Mesenteric fat pad (tissue), 1 donor: ENCODE data around the gene RTP3. TPM values are rescaled to one million over a fixed set of nuclear protein-coding genes. Genes with fewer than 3 reads are reported as not detected.
A peak's percentile ranks its signal among the peaks of the same experiment; 100 is the strongest.

Source experiments
- DNase-seq: peaks from one replicate; pipeline ENCODE4 v3.0.0-alpha.2; 2020; ENCODE audit warnings: low spot score
- long read RNA-seq: library from polyadenylated mRNA; unstranded; transcript quantifications from one replicate; pipeline ENCODE4 v2.0.0, GENCODE V29; 2020
- total RNA-seq: library from RNA; stranded (reverse); fragmentation: NEBNext Ultra II Directional; extraction: Animal tissue kit (Norgen Biotek cat#: 25700); gene quantifications from one replicate; pipeline ENCODE4 v1.2.1, GENCODE V29; 2021
- donor health status: DM: yes; HTN: yes; CAD: no.

The RTP3 gene
- total RNA-seq = not detected
- long read RNA-seq = 0 reads

DNA sequence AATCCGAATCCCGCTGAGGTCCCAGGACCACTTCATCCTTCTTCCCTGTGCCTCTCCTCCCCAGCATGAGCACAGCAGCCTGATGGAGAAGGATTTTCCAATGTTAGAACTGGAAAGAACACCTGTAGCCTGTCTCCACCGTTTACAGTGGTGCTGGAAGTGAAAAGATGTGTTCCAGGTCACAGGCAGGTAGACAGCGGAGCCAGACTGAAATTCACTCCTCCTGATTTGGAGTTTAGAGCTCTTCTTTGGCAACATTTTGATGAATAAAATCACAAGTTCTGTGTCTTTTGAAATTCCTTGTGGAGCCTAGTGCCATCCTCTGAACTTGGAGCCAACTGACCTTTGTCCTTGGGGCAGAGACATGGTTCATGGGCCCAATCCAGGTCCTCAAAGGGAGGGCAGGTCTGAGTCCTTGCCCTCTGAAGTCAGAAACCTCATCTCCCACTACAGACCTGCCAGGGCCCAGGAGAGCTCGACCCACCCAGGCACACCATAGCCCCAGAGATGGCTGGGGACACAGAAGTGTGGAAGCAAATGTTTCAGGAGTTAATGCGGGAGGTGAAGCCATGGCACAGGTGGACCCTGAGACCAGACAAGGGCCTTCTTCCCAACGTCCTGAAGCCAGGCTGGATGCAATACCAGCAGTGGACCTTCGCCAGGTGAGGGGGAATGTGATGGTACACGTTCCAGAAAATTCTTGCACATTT is at the start of gene RTP3:
Gene RTP3, plus strand, starts transcription at position 421 of the 710 bp plus-strand sequence. Its CDS starts 87 bp downstream, at position 508.
- no peak for DNase-seq

DNA sequence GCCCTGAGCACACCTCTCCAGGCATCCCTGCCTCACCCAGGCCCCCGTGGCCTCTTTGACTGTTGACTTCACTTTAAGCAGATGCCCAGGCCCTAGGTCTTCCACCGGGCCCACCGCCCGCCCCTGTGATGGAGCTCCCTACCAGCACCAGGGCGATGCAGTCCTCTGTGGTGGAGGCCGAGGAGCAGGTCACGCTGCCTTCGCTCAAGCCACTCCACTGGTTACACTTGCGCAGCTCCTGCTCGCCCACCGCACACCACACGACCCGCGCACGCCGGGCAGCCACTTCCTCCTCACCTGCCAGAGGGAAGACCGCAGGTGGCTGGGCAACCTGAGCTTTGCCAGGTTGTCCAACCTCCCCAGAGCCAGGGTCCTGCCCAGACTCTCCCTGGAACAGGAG is 49.1 kb upstream of the RTP3 start:
- no peak for DNase-seq

DNA sequence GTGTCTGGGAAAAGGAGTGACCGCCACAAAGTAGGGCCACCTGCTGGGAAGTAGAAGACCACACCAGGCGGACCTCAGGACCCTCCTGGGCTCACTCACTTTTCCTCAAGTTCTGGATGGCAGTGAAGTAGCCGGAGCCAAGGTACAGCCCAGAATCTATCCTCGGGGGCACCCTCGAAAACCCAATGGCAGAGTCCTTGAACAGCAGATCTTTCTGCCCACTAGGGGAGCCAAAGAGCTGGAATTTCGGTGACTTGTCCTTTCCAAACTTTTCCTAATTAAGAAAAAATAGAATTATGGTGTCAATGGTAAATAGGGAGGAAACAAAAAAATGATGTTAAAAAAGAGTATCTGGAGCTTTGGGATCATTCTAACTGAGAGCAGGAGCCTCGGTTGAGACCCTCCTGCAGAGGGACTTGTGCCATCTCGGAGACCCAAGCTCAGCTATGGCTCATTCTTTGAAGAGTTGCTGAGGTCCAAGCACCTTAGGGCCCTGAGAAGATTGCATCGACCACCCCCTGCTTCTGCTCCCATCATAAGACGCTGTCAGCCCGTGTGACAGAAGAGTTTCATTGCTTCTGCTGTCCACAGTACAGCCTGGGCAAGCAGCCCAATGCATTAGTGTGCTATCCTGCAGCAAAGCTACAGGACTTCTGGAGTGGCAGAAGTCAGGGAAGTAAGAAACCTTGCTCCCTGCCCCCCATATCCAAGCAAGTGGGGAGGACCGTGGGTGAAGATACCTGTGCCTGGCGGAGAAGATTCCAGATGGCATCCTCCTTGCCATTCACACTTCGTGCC is 47.8 kb upstream of the RTP3 start:
- no peak for DNase-seq

DNA sequence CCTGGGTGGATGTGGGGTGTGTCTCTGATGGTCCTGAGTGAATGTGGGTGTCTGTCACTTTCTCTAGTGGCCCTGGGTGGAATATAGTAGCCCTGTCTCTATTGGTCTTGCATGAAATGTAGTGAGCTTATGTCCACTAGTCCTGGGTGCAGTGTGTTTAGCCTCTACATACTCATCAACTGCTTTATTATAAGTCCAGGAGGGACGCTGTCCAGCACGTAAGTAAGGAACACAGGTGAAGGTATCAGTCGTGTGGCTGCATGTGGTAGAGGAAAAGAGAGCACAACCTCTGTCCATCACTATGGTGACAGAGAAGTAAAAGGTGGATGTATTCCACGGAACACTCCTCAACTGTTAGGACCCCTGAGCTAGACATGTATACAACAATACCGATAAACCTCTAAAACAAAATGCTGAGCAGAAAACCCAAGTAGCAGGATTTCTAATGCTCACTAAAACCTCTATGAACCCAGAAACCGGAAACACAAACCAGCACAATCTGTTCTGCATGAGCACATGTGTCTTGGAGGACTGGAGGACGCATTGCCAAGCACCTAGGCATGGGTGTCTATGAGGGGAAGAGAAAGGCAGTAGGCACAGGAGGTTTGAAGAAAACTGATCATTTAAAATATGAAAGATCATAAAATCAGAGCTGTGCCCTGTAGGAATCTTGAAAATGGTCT is 44.1 kb upstream of the RTP3 start:
- no peak for DNase-seq

DNA sequence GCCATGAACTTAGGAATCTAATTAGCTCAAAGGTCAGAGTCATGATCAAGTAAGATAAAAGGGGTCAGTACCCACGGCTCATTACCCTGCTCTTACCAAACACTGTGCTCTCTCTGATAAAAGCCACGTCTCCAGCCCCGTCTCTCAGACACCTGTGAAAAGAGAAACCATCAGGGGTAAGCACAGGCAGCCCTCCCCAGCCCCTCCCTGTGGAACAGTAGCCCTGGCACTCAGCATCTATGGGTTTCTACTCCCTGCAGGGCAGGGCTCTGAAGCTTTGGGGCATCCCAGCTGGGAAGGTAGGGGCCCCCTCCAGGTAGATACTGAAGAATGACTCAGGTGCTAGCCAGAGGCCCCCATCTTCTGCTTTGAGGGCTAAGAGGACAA is 43.6 kb upstream of the RTP3 start:
- DNase-seq = peak; percentile 47

DNA sequence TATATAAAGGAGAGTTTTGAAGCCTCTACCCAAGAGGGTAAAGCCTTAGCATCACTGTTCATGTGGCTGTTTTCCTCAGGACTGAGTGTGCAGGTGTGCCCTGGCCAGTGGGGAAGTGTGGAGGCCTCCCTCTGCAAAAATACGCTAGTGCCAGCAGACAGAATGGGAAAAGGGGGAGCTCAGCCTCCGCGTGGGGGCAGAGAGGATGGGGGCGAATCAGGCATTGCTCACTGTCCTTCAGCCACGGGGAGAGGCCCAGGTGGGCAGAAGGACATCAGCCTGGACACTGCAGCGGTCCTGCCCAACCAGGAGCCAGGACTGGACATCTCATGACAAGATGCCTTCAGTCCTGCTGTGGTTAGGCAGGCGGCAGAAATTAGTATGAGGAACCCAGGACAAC is 43.2 kb upstream of the RTP3 start:
- peak; percentile 71 for DNase-seq

DNA sequence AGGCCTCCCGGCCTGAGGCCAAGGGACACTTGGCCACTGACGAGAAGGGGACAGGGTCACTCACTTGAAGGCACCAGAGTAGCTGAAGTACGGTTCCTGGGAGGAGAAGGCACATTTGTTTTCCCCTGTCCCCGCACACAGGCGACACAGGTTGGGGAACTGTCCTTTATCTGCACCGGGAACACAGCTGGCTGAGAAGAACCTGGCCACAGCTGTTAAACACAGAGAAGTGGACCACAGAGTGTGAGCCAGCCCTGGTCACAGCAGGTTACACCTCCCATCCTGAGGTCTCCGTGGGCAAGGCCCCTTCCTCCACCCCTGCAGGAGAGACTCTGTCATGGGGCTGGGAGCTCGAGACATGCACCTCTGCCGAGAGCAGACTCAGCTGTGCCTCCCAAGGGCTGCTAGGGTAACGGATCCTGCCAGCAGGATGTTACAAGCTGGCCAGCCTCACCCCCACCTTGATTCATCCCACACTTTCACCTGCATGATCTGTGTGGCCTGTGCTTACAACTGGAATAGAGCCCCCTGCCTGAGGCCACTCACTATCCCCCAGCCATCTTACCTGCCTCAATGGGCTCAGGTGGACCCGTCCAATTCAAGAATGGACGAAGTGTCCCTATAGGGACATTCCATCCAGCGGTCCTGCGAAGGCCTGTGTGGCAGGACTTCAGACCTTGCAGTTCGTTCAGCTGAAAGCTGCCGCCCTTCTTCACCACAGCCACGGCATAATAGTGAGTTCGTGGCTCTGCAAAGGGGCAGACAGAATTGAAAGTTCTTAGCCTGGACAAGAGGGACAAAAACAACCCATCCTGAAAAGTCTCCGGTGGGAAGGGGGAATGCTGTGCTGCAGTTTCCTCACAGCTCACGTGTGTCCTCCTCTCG is 42.3 kb upstream of the RTP3 start:
- peak; percentile 85 for DNase-seq

DNA sequence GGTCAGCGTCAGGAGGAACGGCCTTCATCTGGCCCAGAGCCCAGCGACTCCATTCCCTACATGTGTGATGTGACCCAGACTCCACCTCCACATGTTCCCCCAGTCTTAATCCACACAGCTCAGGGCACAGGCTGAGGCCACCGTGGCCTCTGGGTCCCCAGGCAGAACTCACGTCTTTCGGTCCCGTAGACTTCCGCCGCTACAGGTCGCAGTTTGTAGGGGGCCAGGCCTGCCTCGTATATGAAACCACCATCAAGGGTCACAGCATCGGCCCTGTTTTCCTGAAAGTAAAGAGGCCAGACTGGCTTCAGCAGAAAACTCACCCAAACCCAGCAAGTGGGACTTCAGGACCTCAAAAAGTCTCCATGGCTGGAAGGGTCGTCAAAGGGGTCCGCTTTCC is 41.7 kb upstream of the RTP3 start:
- peak; percentile 84 for DNase-seq

DNA sequence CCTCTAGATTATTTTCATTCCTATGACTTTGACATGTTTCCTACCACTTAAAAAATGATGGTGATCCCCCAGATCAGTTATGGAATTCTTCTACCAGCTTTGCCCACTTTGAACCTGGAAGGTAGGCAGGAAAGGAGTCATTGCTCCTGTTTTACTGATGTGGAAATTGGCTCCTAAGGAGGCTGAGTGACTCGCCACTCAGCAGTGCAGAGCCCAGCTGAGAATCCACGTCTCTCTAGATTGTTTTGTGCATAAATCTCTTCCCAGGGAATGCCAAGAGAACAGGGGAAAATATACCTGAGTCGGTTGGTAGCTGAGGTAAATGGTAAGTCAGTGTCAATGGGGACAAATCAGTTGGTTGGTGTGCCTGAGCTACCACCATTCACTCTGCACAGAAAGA is 37.7 kb upstream of the RTP3 start:
- DNase-seq = no peak

DNA sequence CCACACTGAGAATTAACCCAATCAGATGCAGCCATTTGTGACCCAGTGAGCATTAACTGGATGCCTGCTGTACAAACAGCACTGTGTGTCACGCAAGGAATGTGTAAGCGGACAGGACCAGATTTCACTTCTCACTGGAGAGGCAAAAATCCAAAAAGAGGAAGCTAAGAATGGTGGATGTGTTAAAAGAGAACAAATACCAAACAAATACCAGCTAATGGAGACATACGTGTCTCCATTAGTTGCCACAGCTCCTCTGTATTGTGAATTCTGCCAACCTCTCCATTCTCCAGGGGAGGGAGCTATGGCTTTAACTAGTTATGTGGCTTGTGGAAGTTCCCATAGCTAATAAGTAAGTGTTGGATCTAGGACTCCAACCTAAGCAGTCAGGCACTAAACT is 35.7 kb upstream of the RTP3 start:
- no peak for DNase-seq

DNA sequence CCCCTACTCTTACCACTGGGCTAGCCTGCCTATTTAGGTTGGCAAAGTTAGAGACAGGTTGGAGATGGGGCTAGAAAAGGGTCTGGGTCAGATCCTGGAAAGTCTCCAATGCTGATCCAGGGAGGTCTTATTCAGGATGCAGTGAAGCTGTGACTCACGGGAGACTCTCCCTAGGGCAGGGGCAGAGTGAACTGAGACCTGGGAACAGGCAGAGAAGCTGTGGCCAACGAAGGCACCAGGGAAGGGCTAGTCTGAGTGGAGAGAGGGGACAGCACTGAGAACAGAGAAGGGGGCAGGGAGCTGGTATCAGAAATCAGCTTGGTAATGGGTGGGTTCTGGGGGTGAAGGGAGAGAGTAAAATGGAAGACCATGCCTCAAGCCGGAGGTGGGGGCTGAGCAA is 35.3 kb upstream of the RTP3 start:
- DNase-seq = no peak

DNA sequence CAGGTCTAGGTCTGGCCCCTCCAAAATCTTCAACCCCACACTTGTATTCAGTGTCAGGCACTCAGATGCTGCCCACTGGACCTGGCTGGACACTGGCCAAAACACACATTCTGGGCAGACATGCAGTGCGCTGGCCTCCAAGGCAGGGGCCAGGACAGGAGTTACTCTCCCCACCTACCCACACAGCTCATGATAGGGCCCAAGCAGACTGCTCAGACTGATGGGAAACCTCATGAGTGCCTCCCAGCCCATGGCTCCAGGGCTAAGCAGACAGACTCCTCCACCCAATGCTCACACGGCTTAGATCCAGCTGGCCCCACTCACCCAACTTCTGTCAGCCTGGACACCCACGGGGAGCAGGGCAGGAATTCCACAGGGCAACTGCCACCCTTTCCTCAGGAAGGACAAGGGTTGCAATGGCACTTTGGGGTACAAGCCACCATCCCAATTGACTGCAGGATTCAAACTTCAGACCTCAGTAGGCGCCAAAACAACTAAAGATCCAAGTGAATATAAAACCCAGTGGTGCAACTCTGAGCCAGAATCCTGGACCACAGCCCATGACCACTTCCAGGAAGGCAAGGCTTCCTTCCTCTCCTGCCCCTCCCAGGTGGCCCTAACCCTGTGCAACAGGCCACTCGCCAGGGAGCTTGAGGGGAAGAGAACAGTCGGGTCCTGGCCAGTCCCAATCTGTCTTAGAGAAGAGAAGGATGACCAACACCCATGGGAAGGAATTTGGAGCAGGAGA is 34.5 kb upstream of the RTP3 start:
- peak; percentile 81 for DNase-seq

DNA sequence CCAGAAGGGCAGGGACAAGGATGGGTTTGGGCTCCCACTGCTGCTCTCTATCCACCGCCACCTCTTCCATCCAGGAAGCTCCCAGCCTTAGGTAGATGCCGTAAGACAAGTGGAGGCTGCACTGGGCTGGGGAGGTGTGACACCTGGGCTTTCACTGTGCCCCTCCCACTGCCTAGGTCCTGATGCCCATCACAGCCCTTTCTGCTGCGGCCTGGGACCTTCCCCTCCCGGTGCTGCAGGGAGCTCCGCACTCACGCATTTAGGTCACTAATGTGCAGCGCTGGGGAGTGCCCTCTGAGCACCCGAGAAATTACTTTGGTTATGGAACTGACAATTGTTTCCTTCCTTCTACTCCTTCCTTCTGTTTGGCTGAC is 33.9 kb upstream of the RTP3 start:
- peak; percentile 53 for DNase-seq

DNA sequence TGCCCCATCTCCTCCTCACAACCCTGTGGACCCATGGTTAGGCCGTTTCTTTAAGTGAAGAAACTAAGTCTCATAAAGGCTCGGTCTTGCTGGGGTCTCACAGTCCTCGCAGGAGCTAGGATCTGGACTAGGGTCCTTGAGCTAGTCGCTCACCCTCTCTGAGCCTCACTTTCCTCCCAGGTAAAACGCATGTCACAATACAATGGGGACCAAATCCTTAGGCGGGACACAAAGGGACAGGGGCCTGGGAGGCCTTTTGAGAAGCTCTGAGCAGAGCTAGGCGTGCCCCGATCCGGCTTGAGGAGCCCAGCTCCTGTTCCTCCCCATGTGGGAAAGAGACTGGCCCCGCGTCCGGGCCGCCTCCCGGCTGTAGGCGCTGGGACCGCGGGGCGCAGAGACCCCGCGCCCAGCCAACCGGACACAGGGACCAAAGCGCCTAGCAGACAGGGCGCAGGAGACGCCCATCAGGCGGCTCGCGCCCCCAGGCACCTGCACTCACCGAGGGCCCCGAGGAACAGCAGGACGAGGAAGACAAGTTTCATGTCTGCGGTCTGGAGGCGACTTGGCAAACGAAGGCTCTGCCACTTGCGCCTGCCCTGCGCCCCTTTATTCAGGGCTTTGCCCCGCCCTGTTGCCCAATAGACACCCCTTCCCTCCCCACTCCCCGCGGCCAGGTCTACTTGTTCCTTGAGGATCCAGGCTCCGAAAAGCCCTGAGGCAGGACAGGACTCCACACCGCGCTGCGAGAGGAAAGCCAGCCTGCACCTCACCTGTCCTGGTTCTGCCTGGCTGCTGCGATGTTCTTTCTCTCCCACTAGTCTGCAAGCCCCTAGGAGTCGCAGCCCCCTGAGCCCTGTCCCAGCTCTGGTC is 33.2 kb upstream of the RTP3 start, which contains the start of gene LTF:
Gene LTF, minus strand, starts transcription at position 580 of the 870 bp plus-strand sequence. Its CDS starts 38 bp downstream, at position 542.
- peak; percentile 89 for DNase-seq

DNA sequence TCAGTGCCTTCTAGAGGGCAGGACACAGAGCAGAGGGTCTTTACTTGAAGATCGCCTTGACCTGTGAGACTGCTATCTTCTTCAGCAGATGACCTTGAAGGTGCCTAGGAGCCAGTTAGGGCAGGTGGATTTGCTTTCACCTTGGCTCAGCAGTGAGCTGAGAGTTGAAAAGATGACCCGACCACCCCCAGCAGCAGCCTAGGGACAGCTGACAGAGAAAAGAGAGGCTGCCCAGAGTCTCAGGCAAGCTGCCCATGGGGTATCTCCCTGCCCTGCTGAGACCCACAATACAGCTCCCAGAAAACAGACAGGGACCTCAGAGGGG is 32.6 kb upstream of the RTP3 start:
- DNase-seq = peak; percentile 18

DNA sequence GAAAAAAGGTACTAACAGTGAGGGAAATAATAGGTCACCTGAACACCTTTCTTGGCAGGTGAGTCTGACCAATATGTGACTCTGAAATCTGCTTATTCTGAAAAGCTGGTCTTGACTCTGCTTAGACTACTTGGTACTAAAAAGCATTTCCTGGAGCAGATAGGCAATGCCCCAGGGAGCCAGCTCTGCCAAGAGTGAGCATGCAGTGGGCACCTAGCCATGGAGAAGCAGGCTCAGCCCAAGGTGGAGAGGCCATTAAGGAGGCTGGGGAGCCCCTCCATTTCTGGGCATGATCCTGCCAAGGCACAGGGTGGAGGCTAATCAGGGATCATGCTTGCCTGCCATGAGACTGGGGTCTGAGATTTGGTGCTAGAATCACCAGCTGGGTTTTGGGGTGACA is 31.5 kb upstream of the RTP3 start:
- peak; percentile 82 for DNase-seq

DNA sequence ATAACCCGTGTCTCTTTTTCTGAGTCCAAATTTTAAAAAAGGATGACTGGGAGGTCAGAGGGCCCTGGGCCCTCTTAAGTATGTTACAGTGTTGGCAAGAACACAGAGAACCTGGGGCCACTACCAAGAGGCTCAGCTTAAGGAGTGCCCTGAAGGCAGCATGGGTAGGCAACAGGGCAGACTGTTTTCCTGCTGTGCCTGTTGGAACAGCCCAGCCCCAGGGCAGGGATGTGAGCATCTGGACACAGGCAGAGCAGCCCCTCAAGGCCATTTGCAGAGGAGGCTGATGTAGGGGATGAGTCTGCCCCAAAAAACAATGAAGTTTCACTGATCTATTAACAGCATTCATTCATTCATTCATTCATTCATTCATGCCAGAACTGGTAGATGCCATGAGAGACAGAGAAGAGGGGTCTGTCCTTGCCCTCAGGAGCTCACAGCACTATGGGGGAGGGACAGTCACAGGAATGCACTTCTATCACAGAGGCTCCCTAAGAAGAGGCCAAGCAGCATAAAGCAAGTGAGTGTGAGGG is 30.8 kb upstream of the RTP3 start:
- DNase-seq = peak; percentile 37

DNA sequence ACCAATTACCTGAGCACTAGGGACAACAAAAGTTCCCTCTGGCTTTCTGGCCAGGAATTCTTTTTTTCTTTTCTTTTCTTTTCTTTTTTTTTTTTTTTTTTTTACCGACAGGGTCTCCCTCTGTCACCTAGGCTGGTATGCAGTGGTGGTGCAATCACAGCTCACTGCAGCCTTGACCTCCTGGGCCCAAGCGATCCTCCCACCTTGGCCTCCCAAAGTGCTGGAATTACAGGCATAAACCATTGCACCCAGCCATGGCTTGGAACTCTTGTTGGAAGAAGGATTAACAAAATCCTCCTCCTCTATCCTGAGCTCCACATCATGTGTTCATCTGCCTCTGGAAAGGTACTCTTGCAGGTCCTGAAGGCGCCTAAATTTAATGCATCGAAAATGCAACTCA is 30.2 kb upstream of the RTP3 start:
- DNase-seq = peak; percentile 3
